Middle frontal gyrus (tissue), 1 donor: Measurements from ENCODE around the gene TSG101.

ENCODE experiments used
- DNase-seq: peaks from one replicate; pipeline ENCODE4 v3.0.0-alpha.2; 2015; ENCODE audit warnings: low spot score; ENCODE audit errors: extremely low spot score

TSG101 gene

DNA sequence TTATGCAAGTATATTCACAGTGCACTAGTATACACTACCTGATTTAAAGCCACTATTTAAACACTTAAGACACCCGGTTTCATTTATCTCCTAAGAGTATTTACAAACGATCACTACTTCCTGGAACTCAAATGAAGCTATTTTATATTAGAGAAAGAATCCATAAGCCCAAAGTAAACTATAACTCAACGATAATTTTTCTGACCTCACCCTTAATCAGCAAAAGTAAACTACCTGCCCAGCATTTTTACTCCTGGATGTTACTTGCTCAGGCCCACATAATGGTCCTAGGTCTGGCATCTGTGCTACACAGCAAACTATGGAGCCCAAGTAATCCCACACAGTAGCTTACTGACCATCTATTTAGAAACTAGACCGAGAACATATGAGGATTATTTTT, 33.4 kb downstream of the TSG101 start:
- DNase-seq = no peak

GRCh38 chr11:18492888-18493287, 33.9 kb downstream of the TSG101 start:
- DNase-seq = no peak

GRCh38 chr11:18491924-18492323, 34.8 kb downstream of the TSG101 start:
- DNase-seq = no peak

GRCh38 chr11:18490736-18491485, 35.8 kb downstream of the TSG101 start:
- DNase-seq = peak; percentile 19

DNA sequence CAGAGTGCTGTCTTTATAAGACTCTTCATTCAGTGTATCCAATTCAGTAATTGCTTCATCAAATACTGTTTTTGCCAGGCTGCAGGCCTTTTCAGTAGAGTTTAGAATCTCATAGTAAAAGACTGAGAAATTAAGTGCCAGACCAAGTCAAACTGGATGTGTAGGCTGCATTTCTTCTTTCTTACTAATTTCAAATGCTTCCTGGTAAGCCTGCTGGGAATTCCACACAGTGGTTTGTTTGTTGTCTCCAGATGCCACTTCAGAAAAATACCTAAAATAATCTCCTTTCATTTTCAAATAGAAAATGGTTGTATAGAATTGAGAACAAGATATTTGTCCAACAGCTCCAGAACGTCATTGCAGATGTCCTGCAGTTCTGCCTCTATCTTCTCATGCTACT, 36.4 kb downstream of the TSG101 start:
- no peak for DNase-seq

- DNase-seq = no peak
These were observed 40.7 kb downstream of the TSG101 start for GRCh38 chr11:18485913-18486528.

GRCh38 chr11:18479063-18479462, 47.7 kb downstream of the TSG101 start:
- DNase-seq = no peak

DNA sequence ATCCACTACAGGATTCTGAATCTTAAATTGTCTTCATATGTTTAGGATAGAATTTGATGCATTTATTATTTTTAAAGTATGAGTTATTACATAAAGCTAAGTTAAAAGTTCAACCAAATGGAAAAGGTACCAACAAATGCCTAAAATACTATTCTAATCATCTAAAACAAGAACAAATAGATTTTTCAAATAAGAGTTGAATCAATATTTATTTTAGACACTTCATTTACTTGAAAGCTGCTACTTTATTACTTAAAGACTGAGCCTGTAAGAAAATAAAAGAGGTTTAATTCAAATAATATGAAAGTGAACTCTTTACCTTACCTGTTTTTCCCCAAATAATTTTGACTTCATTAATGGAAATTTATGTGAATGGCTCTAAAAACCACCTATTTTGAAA, 54.2 kb downstream of the TSG101 start:
- no peak for DNase-seq

- DNase-seq = no peak
These were observed 54.7 kb downstream of the TSG101 start for GRCh38 chr11:18471995-18472394.

- no peak for DNase-seq
These were observed 57.8 kb downstream of the TSG101 start for GRCh38 chr11:18468961-18469360.

GRCh38 chr11:18468059-18468458, 58.7 kb downstream of the TSG101 start:
- no peak for DNase-seq

DNA sequence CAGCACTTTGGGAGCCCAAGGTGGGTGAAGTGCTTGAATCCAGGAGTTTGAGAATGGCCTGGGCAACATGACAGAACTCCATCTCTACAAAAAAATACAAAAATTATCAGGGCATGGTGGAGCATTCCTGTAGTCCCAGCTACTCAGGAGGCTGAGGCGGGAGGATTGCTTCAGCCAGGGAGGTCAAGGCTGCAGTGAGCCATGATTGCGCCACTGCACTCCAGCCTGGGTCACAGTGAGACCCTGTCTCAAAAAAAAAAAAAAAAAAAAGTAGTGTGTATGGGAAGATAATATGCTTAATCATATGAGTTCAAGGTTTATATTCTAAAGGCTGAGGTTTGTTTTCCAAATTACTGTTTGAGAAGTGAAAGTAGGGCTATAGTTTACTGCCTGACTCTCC, 60.3 kb downstream of the TSG101 start:
- no peak for DNase-seq

GRCh38 chr11:18463439-18463838, 63.3 kb downstream of the TSG101 start:
- DNase-seq = no peak

GRCh38 chr11:18461909-18462308, 64.8 kb downstream of the TSG101 start:
- no peak for DNase-seq

DNA sequence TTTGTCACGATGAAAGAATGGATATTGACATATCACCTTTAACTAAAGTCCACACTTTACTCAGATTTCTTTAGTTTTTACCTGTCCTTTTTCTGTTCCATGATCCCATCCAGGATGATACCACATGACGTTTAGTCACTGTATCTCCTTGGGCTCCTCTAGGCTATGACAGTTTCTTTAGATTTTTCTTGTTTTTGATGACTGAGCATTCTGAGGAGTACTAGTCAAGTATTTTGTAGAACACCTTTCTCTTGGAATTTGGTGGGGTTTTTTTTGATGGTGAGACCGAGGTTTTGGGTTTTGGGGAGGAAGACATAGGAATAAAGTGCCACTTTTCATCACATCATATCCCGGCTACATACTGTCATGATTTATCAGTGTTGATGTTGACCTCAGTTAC, 67.1 kb downstream of the TSG101 start:
- no peak for DNase-seq

- DNase-seq = no peak
These were observed 69.3 kb downstream of the TSG101 start for GRCh38 chr11:18457450-18457849.

DNA sequence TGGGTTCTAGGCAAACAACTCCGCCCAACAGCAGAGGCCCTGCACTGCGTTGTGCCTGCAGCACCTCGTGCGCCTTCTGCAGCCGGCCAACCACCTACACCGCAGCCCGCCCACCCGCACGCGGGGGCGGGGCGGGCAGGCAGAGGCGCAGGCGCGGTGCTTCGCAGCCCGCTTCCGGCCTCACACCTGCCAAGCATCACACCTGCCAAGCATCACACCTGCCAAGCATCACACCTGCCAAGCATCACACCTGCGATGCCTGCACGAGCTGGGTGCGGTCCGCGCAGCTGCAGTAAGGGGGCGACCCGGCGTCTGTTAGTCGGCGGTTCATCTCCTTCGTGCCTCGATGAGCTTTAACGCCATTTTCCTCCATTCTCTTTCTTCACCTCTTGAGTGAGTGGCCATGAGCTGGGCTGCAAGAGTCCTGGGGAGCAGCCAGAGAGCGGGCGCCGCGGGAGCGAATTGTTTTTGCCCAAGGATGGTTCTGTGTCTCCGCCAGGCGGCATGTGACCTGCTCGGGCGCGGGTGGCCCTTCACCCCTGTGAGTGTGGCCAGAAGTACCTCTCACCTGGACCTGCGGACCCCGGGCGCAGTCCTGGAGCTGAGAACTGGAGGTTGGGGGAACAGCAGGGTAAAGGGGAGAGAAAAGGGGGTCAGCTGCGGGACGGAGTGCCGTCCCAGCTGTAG, 70.9 kb downstream of the TSG101 start, which contains the start of gene LDHAL6A:
Gene LDHAL6A, plus strand, starts transcription at position 171 of the 687 bp plus-strand sequence. CDS start 825 bp downstream, outside the sequence.
- no peak for DNase-seq

- no peak for DNase-seq
These were observed 73.8 kb downstream of the TSG101 start for GRCh38 chr11:18452927-18453326.

GRCh38 chr11:18449251-18449650, 77.5 kb downstream of the TSG101 start:
- no peak for DNase-seq

DNA sequence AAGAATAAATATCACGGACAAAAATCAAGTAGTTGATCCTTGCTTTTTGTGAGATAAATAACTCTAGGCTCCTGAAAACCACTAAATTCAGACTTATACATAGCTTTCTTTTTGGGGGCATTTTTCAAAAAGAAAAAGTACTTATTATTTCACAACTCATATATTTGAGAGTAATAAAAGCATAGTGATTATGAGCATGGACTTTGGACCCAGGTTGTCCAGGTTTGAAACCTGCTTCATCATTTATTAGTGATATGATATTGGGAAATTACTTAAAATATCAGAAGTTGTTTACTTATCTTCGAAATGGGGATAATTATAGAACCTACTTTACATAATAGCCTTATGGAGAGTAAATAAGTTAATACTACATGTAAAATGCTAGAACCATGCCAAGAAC, 88.1 kb downstream of the TSG101 start:
- no peak for DNase-seq
